ENCODE data around the gene WSCD2.
A peak's percentile ranks its signal among the peaks of the same experiment; 100 is the strongest.

WSCD2 gene

DNA sequence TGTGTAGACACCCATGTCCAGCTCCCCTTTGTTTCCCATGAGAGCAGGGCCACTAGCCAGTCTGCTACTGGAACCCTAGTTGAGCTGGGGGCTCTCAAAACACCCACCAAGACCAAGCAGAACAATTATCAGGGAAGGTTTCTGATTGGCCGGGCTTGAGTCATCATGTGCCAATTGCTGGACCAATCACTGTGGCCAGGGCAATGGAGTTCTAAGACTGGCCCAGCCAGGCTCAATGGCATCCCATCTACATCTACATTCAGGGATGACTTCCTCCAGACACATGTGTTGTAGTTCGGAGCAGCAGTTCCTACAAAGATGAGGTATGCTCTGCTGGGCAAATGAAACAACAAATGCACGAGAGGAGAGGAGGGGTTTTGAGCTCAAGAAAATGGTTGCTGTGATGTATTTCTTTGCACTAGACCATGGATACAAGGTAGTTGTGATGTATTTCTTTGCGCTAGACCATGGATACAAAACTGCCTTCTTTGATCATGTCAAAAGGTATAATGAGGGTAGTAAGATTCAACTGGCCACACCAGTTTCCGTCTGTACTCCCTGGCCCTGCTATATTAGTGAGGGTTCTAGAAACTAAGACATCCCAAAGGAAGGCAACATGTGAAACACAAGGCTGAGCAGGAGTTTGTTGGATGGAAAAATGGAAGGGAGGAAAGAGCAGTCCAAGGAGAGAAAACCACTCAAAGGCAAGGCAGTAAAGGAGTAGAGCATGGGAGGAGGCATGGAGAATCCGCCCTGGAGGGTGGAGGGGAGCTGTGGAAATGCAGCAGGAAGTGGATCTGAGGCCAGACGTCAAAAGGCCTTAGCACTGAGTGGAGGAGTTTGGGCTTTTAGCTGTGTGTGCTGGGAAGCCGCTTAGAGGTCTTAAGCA lies 8.9 kb upstream of the WSCD2 start:
- 86% methylated on average over 8 of the region's 8 CpGs for WGBS
- no peak overlapping the region for H3K27ac ChIP-seq (ENCODE audit: low read depth, low read length)
- H3K9ac ChIP-seq (ENCODE audit: low read depth, low read length) = no peak overlapping the region
- no peaks in the 10 kb centered on the region for H3K36me3 ChIP-seq (ENCODE audit: insufficient read depth, low read length)
- no peaks in the 10 kb centered on the region for H3K27me3 ChIP-seq (ENCODE audit: insufficient read depth, low read length)
- H3K9me3 ChIP-seq (ENCODE audit: insufficient read depth, low read depth, low read length) = no peaks in the 10 kb centered on the region
- peaks cover 20% of the 10 kb centered on the region for H3K4me1 ChIP-seq (ENCODE audit: insufficient read depth, low read length)
- no peak overlapping the region for H3K4me3 ChIP-seq (ENCODE audit: low read length)

DNA sequence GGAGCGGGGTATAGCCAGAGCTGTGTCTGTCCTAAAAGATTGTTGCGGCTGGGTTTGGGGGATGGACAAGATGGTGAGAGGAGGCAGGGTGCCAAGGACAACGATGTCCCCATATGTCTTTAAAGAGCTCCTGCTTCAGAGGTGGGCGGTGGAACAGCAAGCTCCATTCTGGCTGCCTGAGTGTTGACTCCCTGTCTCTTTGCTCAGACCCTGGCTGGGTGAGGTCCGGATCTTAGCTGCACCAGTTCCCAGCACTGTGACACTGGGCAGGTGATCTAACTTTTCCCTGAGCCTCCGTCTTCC lies 8.3 kb upstream of the WSCD2 start:
- H3K9me3 ChIP-seq (ENCODE audit: insufficient read depth, low read depth, low read length) = no peaks in the 10 kb centered on the region
- no peak overlapping the region for H3K4me3 ChIP-seq (ENCODE audit: low read length)
- no peaks in the 10 kb centered on the region for H3K36me3 ChIP-seq (ENCODE audit: insufficient read depth, low read length)
- no peak overlapping the region for H3K27ac ChIP-seq (ENCODE audit: low read depth, low read length)
- H3K27me3 ChIP-seq (ENCODE audit: insufficient read depth, low read length) = no peaks in the 10 kb centered on the region
- no peak overlapping the region for H3K9ac ChIP-seq (ENCODE audit: low read depth, low read length)
- H3K4me1 ChIP-seq (ENCODE audit: insufficient read depth, low read length) = peaks cover 18% of the 10 kb centered on the region
- 85% methylated on average over 6 of the region's 6 CpGs for WGBS

DNA sequence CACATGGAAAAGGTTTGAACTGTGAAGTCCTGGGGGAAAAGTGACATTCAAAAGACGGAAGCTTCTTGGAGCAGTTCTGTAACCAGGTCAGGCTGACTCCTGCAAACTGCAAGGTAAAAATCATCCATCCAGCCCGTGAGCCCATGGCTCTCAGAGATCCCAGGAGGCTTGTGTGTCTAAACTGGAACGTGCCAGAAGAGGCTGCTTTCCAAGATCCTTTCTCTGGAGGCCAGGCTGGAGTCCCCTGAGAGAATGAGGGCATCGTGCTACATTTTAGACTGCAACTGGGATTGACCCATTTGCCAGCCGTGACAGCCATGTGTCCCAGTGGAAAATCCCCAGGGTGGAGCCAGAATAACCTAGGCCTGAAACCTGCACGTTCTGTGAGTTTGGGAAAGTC lies 7.8 kb upstream of the WSCD2 start:
- 86% methylated on average over 6 of the region's 6 CpGs for WGBS
- H3K9ac ChIP-seq (ENCODE audit: low read depth, low read length) = no peak overlapping the region
- H3K27me3 ChIP-seq (ENCODE audit: insufficient read depth, low read length) = no peaks in the 10 kb centered on the region
- peaks cover 13% of the 10 kb centered on the region for H3K4me1 ChIP-seq (ENCODE audit: insufficient read depth, low read length)
- no peak overlapping the region for H3K4me3 ChIP-seq (ENCODE audit: low read length)
- H3K27ac ChIP-seq (ENCODE audit: low read depth, low read length) = no peak overlapping the region
- no peaks in the 10 kb centered on the region for H3K9me3 ChIP-seq (ENCODE audit: insufficient read depth, low read depth, low read length)
- no peaks in the 10 kb centered on the region for H3K36me3 ChIP-seq (ENCODE audit: insufficient read depth, low read length)

DNA sequence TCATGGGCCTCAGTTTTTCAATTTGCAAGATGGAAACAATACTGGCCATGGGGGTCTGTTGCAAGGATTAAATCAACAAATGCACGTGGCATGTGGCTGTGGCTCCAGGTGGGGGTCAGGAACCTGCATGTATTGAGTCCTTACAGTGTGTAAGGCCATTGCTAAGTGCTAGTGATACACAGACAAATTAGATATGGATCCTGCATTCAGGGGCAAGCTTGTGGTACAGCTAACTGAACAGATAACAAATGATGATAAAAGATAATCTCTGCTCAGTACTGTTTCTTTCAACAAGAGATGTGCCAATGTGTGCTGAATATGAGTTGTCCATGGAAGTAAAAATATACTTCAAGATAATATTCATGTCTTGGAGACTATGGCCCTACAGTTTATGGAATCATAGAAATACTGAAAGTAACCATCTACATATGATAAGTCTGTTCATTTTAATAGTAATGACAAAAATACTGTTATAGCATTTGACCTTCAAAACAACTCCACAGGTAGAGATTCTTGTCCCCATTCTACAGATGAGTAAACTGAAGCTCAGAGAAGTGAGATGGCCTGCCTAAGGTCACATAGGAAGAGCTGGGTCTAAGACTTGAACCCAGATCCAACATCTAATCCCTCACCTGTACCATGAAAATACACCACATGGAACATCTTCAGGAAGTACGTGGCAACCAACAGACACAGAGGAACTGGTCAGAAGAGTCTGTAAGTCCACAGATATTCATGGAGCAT lies 7.2 kb upstream of the WSCD2 start:
- Histone ChIP-seq H3K27ac (ENCODE audit: low read depth, low read length) (no peak overlapping the region), H3K36me3 (ENCODE audit: insufficient read depth, low read length) (no peaks in the 10 kb centered on the region), H3K27me3 (ENCODE audit: insufficient read depth, low read length) (no peaks in the 10 kb centered on the region), H3K4me1 (ENCODE audit: insufficient read depth, low read length) (peaks cover 8% of the 10 kb centered on the region), H3K4me3 (ENCODE audit: low read length) (no peak overlapping the region), H3K9me3 (ENCODE audit: insufficient read depth, low read depth, low read length) (no peaks in the 10 kb centered on the region), H3K9ac (ENCODE audit: low read depth, low read length) (no peak overlapping the region)
- 89% methylated on average over 2 of the region's 2 CpGs for WGBS

- H3K9ac ChIP-seq (ENCODE audit: low read depth, low read length) = no peak overlapping the region
- H3K9me3 ChIP-seq (ENCODE audit: insufficient read depth, low read depth, low read length) = no peaks in the 10 kb centered on the region
- no peak overlapping the region for H3K27ac ChIP-seq (ENCODE audit: low read depth, low read length)
- H3K36me3 ChIP-seq (ENCODE audit: insufficient read depth, low read length) = no peaks in the 10 kb centered on the region
- no peak overlapping the region for H3K4me3 ChIP-seq (ENCODE audit: low read length)
- H3K27me3 ChIP-seq (ENCODE audit: insufficient read depth, low read length) = no peaks in the 10 kb centered on the region
- 90% methylated on average over 2 of the region's 2 CpGs for WGBS
- 0 out of 2 replicates have a peak, but pooled peaks cover 3% of the 10 kb centered on the region for H3K4me1 ChIP-seq (ENCODE audit: insufficient read depth, low read length)
These were observed 6.4 kb upstream of the WSCD2 start for GRCh38 chr12:108122644-108123043.

- Histone ChIP-seq H3K4me3 (ENCODE audit: low read length) (no peak overlapping the region), H3K4me1 (ENCODE audit: insufficient read depth, low read length) (no peaks in the 10 kb centered on the region), H3K9ac (ENCODE audit: low read depth, low read length) (no peak overlapping the region), H3K9me3 (ENCODE audit: insufficient read depth, low read depth, low read length) (no peaks in the 10 kb centered on the region), H3K27ac (ENCODE audit: low read depth, low read length) (no peak overlapping the region), H3K27me3 (ENCODE audit: insufficient read depth, low read length) (0 out of 2 replicates have a peak, but pooled peaks cover under 1% of the 10 kb centered on the region), H3K36me3 (ENCODE audit: insufficient read depth, low read length) (no peaks in the 10 kb centered on the region)
- 91% methylated on average over 6 of the region's 6 CpGs for WGBS
These were observed 5.7 kb upstream of the WSCD2 start for GRCh38 chr12:108123402-108123801.

DNA sequence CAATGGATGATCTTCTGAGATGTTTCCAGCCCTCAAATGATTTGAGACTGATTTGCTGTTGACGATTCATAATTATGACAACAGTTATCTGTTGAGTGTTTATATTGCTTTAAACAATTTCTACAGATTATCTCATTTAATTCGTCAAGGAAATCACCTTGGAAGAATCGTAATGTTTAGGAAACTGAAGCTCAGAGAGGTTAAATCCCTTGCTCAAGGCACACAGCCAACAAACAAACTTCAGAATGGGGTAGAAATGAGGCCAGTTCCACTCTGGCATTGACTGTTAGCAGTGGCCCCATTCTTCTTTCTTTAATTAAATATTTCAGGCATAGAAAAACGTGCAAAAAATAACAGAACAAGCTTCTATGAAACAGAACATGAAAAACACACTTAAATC lies 4.0 kb upstream of the WSCD2 start:
- Histone ChIP-seq H3K9me3 (ENCODE audit: insufficient read depth, low read depth, low read length) (no peaks in the 10 kb centered on the region), H3K36me3 (ENCODE audit: insufficient read depth, low read length) (no peaks in the 10 kb centered on the region), H3K27ac (ENCODE audit: low read depth, low read length) (no peak overlapping the region), H3K27me3 (ENCODE audit: insufficient read depth, low read length) (peaks cover 8% of the 10 kb centered on the region), H3K4me1 (ENCODE audit: insufficient read depth, low read length) (no peaks in the 10 kb centered on the region), H3K9ac (ENCODE audit: low read depth, low read length) (no peak overlapping the region), H3K4me3 (ENCODE audit: low read length) (no peak overlapping the region)
- WGBS = 75% methylated on average over 4 of the region's 4 CpGs

- H3K9ac ChIP-seq (ENCODE audit: low read depth, low read length) = no peak overlapping the region
- no peaks in the 10 kb centered on the region for H3K9me3 ChIP-seq (ENCODE audit: insufficient read depth, low read depth, low read length)
- no peaks in the 10 kb centered on the region for H3K36me3 ChIP-seq (ENCODE audit: insufficient read depth, low read length)
- H3K27me3 ChIP-seq (ENCODE audit: insufficient read depth, low read length) = peaks cover 19% of the 10 kb centered on the region
- no peak overlapping the region for H3K27ac ChIP-seq (ENCODE audit: low read depth, low read length)
- WGBS = 88% methylated on average over 1 of the region's 1 CpG
- no peaks in the 10 kb centered on the region for H3K4me1 ChIP-seq (ENCODE audit: insufficient read depth, low read length)
- no peak overlapping the region for H3K4me3 ChIP-seq (ENCODE audit: low read length)
These were observed 2.9 kb upstream of the WSCD2 start for GRCh38 chr12:108126212-108126611.

- 94% methylated on average over 10 of the region's 10 CpGs for whole genome bisulfite sequencing
- H3K9ac ChIP-seq (ENCODE audit: low read depth, low read length) = no peak overlapping the region
- H3K27me3 ChIP-seq (ENCODE audit: insufficient read depth, low read length) = peaks cover 21% of the 10 kb centered on the region
- no peaks in the 10 kb centered on the region for H3K9me3 ChIP-seq (ENCODE audit: insufficient read depth, low read depth, low read length)
- no peak overlapping the region for H3K4me3 ChIP-seq (ENCODE audit: low read length)
- no peak overlapping the region for H3K27ac ChIP-seq (ENCODE audit: low read depth, low read length)
- H3K36me3 ChIP-seq (ENCODE audit: insufficient read depth, low read length) = no peaks in the 10 kb centered on the region
- H3K4me1 ChIP-seq (ENCODE audit: insufficient read depth, low read length) = no peaks in the 10 kb centered on the region
These were observed 2.0 kb upstream of the WSCD2 start for GRCh38 chr12:108126990-108127501.

- no peak overlapping the region for H3K27ac ChIP-seq (ENCODE audit: low read depth, low read length)
- no peak overlapping the region for H3K4me3 ChIP-seq (ENCODE audit: low read length)
- 91% methylated on average over 3 of the region's 3 CpGs for WGBS
- no peaks in the 10 kb centered on the region for H3K36me3 ChIP-seq (ENCODE audit: insufficient read depth, low read length)
- peaks cover 21% of the 10 kb centered on the region for H3K27me3 ChIP-seq (ENCODE audit: insufficient read depth, low read length)
- H3K9ac ChIP-seq (ENCODE audit: low read depth, low read length) = no peak overlapping the region
- no peaks in the 10 kb centered on the region for H3K9me3 ChIP-seq (ENCODE audit: insufficient read depth, low read depth, low read length)
- H3K4me1 ChIP-seq (ENCODE audit: insufficient read depth, low read length) = no peaks in the 10 kb centered on the region
These were observed 1.4 kb upstream of the WSCD2 start for GRCh38 chr12:108127654-108128053.

DNA sequence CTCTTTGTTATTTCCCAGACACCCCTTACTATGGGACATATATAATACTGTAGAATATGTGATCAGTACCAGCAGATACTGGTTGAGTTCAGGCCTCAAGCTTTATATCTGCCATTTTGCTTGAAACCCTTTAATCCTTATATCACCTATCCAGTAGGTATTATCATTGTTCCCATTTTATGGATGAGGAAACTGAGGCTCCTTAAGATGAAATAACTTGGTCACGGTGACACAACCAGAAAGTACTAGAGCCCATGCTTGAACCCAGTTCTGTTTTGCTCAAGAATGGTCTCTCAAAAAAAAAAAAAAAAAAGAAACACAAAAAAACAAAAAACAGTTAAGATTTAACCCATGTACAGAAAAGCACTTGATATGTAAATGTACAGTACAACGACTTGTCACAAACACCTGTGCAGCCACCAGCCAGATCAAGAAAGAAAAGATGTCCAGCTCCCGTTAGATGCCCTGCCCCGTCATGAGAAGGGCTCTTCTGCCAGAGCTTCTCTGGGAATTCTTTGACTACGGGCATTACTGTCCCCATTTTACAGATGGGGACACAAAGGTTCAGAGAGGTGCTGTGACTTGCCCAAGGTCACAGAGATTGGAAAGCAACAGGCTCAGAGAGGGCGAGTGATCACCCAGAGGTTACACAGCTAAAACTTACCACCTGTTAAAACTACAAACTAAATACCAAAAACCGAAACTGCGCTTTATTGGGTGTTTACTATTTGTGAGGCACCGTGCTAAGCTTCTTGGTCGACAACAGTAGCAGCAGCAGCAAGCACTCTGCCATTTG lies 669 bp upstream of the WSCD2 start:
- 88% methylated on average over 10 of the region's 10 CpGs for WGBS
- no peak overlapping the region for H3K9ac ChIP-seq (ENCODE audit: low read depth, low read length)
- peak overlapping the region; percentile 59 for H3K4me3 ChIP-seq (ENCODE audit: low read length)

More for the DNA sequence above, 669 bp upstream of the WSCD2 start:
- Histone ChIP-seq H3K27ac (ENCODE audit: low read depth, low read length) (no peak overlapping the region), H3K4me1 (ENCODE audit: insufficient read depth, low read length) (no peaks in the 10 kb centered on the region), H3K9me3 (ENCODE audit: insufficient read depth, low read depth, low read length) (no peaks in the 10 kb centered on the region), H3K36me3 (ENCODE audit: insufficient read depth, low read length) (no peaks in the 10 kb centered on the region), H3K27me3 (ENCODE audit: insufficient read depth, low read length) (peaks cover 21% of the 10 kb centered on the region)

All from HUES64 (cell line).